Measurements from ENCODE around the gene PNMA8B.

DNA sequence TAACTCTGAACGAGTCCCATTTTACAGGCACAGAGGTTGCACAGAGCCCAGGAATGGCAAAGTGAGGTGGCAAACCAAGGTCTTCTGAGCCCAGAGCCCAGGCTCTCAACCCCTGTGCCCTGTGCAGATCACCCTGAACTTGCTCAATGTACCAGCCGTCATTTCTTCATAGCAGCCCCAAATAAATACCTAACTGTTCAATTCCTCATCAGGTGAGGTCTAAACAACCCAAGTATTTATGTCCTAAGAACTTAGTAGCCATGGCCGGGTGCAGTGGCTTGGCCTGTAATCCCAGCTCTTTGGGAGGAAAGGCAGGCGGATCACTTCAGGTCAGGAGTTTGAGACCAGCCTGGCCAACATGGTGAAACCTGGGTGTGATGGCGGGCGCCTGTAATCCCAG lies 21.8 kb upstream of the PNMA8B start:
- TF ChIP-seq, protein P1, sequence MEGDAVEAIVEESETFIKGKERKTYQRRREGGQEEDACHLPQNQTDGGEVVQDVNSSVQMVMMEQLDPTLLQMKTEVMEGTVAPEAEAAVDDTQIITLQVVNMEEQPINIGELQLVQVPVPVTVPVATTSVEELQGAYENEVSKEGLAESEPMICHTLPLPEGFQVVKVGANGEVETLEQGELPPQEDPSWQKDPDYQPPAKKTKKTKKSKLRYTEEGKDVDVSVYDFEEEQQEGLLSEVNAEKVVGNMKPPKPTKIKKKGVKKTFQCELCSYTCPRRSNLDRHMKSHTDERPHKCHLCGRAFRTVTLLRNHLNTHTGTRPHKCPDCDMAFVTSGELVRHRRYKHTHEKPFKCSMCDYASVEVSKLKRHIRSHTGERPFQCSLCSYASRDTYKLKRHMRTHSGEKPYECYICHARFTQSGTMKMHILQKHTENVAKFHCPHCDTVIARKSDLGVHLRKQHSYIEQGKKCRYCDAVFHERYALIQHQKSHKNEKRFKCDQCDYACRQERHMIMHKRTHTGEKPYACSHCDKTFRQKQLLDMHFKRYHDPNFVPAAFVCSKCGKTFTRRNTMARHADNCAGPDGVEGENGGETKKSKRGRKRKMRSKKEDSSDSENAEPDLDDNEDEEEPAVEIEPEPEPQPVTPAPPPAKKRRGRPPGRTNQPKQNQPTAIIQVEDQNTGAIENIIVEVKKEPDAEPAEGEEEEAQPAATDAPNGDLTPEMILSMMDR (conservative IDR thresholded peaks at IDR 0.05 in 1 of 2, IDR thresholded peaks at IDR 0.05 in 1 of 2; ENCODE audit: extremely low read depth in 1 of 2, insufficient read depth in 1 of 2, low read depth in 1 of 2, low read length in 2 of 2): no peak
- TF ChIP-seq EZH2 (IDR thresholded peaks at IDR 0.05; ENCODE audit: borderline replicate concordance, low read length): no peak

All from mammary epithelial cell (primary cell).